Astrocyte (in vitro differentiated cells and primary cell): ENCODE data around the gene GHRHR. TPM values are rescaled to one million over a fixed set of nuclear protein-coding genes. Genes with fewer than 3 reads are reported as not detected.

Experiments
- total RNA-seq: library from RNA; stranded (reverse); gene quantifications from 2 replicates; pipeline ENCODE4 v1.2.1, GENCODE V29; 2021

GHRHR gene
- total RNA-seq, 1 donor from 2014 or later, result not detected

Other genes starting within 250 kb of the GHRHR start
- gene INMT, start 211.8 kb upstream of the GHRHR start, total RNA-seq, result 0.09 TPM in 1 of 2 replicates, not detected in the other
- 3.8 and 4.1 TPM in 2 replicates for gene MINDY4, start 192.5 kb upstream of the GHRHR start, total RNA-seq
- gene AQP1, start 52.1 kb upstream of the GHRHR start, total RNA-seq, result 6.7 and 10.0 TPM in 2 replicates
- 0.05 and 0.14 TPM in 2 replicates for gene ADCYAP1R1, start 88.4 kb downstream of the GHRHR start, total RNA-seq